Right cardiac atrium (tissue), 5 donors: ENCODE measurements around the gene NPFFR1. TPM values are rescaled to one million over a fixed set of nuclear protein-coding genes. Genes with fewer than 3 reads are reported as not detected.
A peak's percentile ranks its signal among the peaks of the same experiment; 100 is the strongest.

Experiments
- ATAC-seq, 2 donors: fragments of 200-7000 bp; cut with Tn5 transposase; one replicate each; pipeline versions ENCODE4 v1.8.0 to v1.9.1; 2020; ENCODE audit warnings: moderate library complexity in 2 of 2, mild to moderate bottlenecking in 1 of 2
- DNase-seq, 3 donors: peaks; one replicate each; pipeline ENCODE4 v3.0.0-alpha.2; 2020
- H3K27ac ChIP-seq: one replicate; pipeline ENCODE4 v1.5.1; 2013; ENCODE audit warnings: mild to moderate bottlenecking, low read length, control low read depth, moderate library complexity
- H3K27me3 ChIP-seq: one replicate; pipeline ENCODE4 v1.6.1; 2013; ENCODE audit not compliant: control insufficient read depth, insufficient read depth
- H3K4me1 ChIP-seq: one replicate; pipeline ENCODE4 v1.6.1; 2013; ENCODE audit warnings: low read length; ENCODE audit not compliant: control insufficient read depth, insufficient read depth
- H3K4me3 ChIP-seq: one replicate; pipeline ENCODE4 v1.5.1; 2013; ENCODE audit warnings: low read length, control low read depth
- H3K9me3 ChIP-seq: one replicate; pipeline ENCODE4 v1.6.1; 2013; ENCODE audit warnings: low read length; ENCODE audit not compliant: control insufficient read depth
- WGBS: extraction: QIAGEN DNeasy Blood & Tissue Kit; methylation state at CpG from one replicate; pipeline ENCODE4 v1.1.7; 2013; 5-methylcytosine and 5-hydroxymethylcytosine counted together
- intact Hi-C, 4 donors: fragments of 100-400 bp; cut with DNase I; formaldehyde crosslinking; loops; one replicate each; pipeline versions ENCODE4 v1.11.0 to v1.14.0; 2022 to 2023
- polyA plus RNA-seq: library from polyadenylated mRNA; stranded (reverse); fragments of 200-250 nt; gene quantifications from one replicate; pipeline ENCODE4 v1.2.3, GENCODE V29; 2013
- total RNA-seq, 4 donors: library from RNA; stranded (reverse); fragmentation: NEBNext Ultra II Directional; extraction: Animal tissue kit (Norgen Biotek cat#: 25700); gene quantifications; one replicate each; pipeline ENCODE4 v1.2.1, GENCODE V29; 2021
- donor health status: healthy with polysubstance abuse.
- donor health status: DM: no; HTN: yes; CAD: no.
- donor health status: DM: no; HTN: no; CAD: no.
- donor health status: DM: no; HTN: yes; CAD: no; lungs with severe emphysema.
- donor health status: DM: yes; HTN: yes; CAD: no.

Gene NPFFR1
- total and polyA plus RNA-seq, 5 donors: 0.02 to 0.03 TPM; not detected in 3

DNA sequence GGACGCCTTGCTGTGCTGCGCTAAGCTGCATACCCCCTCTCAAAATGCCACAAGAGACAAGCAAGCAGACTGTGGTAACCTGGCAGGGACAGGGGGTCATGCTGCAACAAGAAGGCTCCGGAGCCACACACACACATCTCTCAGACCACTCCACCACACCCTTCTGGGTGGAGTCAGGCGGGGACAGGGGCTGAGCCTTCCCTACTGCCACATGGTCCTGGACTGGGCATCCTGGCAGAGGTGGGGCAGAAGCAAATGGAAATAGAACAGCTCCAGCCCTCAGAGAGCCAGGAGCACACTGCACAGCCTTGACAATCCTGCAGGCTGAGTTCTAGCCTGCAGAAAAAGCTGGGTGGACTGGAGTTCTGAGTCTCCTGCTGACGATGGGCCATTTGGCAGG, 28.4 kb upstream of the NPFFR1 start:
- Histone ChIP-seq H3K27ac (no peak overlapping the region), H3K27me3 (no peaks in the 10 kb centered on the region), H3K4me3 (no peak overlapping the region), H3K9me3 (no peaks in the 10 kb centered on the region), H3K4me1 (no peaks in the 10 kb centered on the region)
- peak in 1 of 2 donors; percentile 18 for ATAC-seq
- DNase-seq: no peak
- intact Hi-C loops: no loop called here
- WGBS: 88% methylated on average over 5 of the region's 5 CpGs

DNA sequence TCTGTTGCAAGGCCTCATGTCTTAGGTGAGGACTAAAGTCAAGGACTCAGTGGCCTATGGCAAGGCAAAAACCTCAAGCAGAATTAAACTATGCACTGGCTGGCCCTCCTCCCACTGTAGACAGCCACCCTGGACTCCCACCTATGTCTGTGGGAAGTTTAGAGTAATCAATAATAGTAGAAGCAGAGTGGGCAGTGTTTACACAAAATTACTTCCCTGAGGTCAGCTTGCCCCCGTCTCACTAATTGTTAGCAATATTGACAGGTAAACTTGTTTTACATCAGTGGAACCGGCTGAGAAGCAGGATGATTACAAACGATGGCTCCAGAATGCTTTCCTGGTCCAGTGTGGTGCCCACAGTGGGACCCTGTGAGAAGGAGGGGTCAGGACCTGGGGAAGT, 27.9 kb upstream of the NPFFR1 start:
- Histone ChIP-seq H3K27me3 (no peaks in the 10 kb centered on the region), H3K27ac (no peak overlapping the region), H3K4me3 (no peak overlapping the region), H3K4me1 (no peaks in the 10 kb centered on the region), H3K9me3 (no peaks in the 10 kb centered on the region)
- WGBS: 90% methylated on average over 3 of the region's 3 CpGs
- no peak for ATAC-seq
- no peak for DNase-seq
- intact Hi-C loops: no loop called here

DNA sequence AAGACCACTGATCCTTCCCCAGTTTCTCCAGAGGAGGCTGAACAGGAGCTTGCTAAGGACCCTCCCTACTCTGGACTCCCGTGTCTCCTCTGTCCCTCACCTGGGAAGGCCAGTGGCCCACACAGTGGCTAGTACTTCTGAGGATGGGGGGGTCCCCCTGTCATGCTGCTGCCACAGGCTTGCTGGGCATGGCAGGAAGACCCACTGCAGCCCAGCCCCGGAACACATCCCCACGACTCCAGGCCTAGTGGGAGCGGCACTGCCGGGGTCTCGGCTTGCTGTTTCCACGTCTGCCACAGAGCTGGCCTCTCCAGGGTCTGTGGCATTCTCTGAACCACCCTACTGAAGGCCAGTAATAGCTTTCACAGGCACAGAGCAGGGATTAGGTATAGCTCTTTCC, 25.9 kb upstream of the NPFFR1 start:
- H3K4me1 ChIP-seq: no peaks in the 10 kb centered on the region

DNA sequence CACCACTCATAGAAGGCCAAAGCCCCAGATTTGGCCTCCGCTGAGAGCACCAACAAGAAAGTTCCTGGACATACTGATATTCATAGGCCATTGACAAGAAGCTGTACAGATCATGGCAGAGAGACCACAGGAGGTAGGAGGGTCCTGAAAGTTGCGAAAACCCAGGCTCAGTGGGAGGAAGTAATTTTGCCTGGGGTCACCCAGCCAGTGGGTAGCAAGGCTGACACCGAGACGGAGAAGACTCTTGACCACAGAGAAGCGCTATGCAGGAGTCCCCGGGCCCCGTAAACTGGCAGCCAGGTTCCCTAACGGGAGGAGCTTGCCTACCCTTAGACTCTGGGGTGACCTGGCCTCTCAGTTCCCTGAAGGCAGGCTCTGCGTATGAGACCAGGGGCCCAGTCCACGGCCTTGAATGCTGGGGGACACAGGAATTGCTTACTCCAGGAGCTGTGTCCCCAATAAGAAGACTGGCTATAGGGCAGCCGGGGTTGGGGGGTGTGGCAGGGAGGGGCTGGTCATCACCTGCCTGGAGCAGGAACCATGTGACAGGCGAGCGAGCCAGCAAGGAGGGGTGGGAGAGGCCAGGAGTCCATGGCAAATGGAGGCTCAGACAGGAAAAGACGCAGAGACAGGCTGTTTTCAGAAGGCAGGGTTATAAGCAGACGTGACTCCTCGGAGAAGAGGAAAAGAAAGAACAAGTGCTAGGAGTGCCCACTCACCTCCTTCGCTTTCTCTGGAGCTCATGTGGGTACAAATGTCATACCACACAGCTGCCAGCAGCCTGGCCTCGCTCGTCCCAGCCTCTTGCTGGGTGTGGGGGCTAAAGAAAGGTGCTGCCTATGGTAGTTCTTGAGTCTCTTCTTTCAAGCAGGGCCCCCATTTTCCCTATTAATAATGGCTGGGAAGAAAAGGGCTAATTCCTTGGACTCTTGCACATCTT, 24.6 kb upstream of the NPFFR1 start:
- Histone ChIP-seq H3K4me3 (no peak overlapping the region), H3K27me3 (no peaks in the 10 kb centered on the region), H3K9me3 (no peaks in the 10 kb centered on the region), H3K27ac (no peak overlapping the region), H3K4me1 (no peaks in the 10 kb centered on the region)
- 93% methylated on average over 19 of the region's 19 CpGs for WGBS
- intact Hi-C loops: no loop called here
- peak in 1 of 3 donors; percentile 50 for DNase-seq
- no peak for ATAC-seq

More for the DNA sequence above, 25.9 kb upstream of the NPFFR1 start:
- Histone ChIP-seq H3K4me3 (no peak overlapping the region), H3K27ac (no peak overlapping the region), H3K27me3 (no peaks in the 10 kb centered on the region), H3K9me3 (no peaks in the 10 kb centered on the region)
- WGBS: 95% methylated on average over 7 of the region's 7 CpGs
- DNase-seq (peak in 1 of 3 donors; percentile 22), ATAC-seq (no peak)
- intact Hi-C loops: no loop called here

DNA sequence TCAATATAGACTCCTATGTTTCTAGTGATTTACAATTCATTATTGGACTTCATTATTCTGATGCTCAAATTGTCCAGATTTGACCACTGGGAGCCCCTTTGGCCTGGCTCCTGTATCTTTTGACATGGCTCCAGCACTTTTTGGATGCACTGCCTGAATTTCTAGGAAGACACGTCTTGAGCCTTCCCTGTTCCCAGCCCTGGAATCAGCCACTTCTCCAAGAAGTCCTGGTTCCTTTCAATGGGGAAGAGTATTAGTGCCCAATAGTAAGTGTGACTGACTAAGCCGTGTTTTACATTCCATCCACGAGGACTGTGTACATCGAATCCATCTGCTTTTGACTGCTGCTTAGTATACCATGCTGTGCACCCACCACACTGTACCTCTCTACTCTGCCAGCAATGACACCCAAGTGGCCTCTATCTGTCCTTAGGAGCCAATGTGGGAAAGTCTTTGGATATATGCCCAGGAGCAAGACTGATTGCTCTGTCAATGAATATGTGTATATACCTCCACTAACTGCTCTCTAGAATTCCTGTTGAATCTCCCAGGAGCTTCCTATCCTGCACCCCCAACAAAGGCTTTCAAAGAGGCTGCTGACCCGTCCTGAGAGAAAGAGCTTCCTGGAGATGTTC, 23.2 kb upstream of the NPFFR1 start:
- 65% methylated on average over 5 of the region's 5 CpGs for WGBS
- Histone ChIP-seq H3K9me3 (no peaks in the 10 kb centered on the region), H3K4me1 (no peaks in the 10 kb centered on the region), H3K27ac (no peak overlapping the region), H3K27me3 (no peaks in the 10 kb centered on the region), H3K4me3 (no peak overlapping the region)
- intact Hi-C loops: no loop called here
- DNase-seq (no peak), ATAC-seq (peak; percentile 15 to 24)

DNA sequence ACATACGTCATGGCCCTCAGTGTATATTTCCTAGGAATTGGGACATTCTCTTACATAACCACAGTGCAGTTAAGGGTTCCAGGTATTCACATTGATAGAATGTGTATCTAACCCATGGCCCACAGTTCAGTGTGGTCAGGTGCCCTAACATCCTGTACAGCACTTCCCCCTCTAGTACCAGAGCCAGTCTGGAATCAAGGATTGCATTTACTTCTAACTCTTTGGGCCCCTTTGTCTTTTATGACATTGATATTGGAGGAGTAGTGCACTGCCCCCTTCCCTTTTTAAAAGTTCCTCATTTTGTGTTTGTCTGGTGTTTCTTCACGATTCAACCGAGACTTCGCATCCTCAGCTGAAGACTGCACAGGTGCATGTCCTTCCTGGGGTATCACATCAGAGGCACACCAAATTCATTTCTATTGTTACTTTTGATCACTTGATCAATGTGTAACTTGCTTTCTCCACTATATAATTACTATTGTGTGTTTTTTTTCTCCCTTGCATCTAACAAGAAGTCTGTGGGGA, 22.4 kb upstream of the NPFFR1 start:
- no peak for DNase-seq
- H3K9me3 ChIP-seq: no peaks in the 10 kb centered on the region
- H3K27ac ChIP-seq: no peak overlapping the region
- H3K27me3 ChIP-seq: no peaks in the 10 kb centered on the region
- WGBS: 90% methylated on average over 4 of the region's 4 CpGs
- ATAC-seq: no peak
- no peaks in the 10 kb centered on the region for H3K4me1 ChIP-seq
- no peak overlapping the region for H3K4me3 ChIP-seq
- intact Hi-C loops: no loop called here

DNA sequence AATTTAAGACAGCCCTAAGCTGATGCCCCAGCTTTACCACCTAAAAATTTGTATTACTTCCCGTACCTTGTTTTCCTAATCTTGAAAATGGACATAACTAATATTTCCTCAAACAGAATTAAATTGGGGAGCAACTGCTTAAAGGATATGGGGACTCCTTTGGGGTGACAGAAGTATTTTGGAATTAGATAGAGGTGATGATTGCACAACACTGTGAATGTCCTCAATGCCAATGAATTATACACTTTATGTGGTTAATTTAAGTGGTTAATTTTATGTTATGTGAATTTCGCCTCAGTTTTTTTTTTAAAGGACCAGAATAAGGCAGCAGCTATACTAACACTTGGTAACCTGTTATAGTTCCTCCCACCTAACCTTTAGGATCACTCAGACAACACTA, 19.9 kb upstream of the NPFFR1 start:
- 89% methylated on average over 2 of the region's 2 CpGs for whole genome bisulfite sequencing
- Histone ChIP-seq H3K27me3 (no peaks in the 10 kb centered on the region), H3K27ac (no peak overlapping the region), H3K9me3 (no peaks in the 10 kb centered on the region), H3K4me1 (no peaks in the 10 kb centered on the region), H3K4me3 (no peak overlapping the region)
- DNase-seq (no peak), ATAC-seq (no peak)
- intact Hi-C loops: no loop called here

DNA sequence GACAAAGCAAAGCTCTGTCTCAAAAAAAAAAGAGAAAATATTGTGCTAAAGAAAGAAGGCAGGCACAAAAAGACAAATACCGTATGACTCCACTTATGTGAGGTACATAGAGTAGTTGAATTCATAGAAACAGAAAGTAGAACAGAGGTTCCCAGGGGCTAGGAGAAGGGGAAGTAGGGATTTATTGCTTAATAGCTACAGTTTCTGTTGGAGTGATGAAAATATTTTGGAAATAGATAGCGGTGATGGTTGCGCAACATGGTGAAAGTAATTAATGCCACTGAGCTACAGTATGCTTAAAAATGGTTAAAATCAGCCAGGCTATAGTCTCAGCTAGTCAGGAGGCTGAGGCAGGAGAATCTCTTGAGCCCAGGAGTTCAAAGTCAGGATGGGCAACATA, 18.5 kb upstream of the NPFFR1 start:
- ATAC-seq (peak; percentile 72 to 88), DNase-seq (no peak)
- intact Hi-C loops: no loop called here
- no peak overlapping the region for H3K27ac ChIP-seq
- no peak overlapping the region for H3K4me3 ChIP-seq
- 53% methylated on average over 3 of the region's 3 CpGs for WGBS
- no peaks in the 10 kb centered on the region for H3K9me3 ChIP-seq
- H3K4me1 ChIP-seq: no peaks in the 10 kb centered on the region
- H3K27me3 ChIP-seq: no peaks in the 10 kb centered on the region

DNA sequence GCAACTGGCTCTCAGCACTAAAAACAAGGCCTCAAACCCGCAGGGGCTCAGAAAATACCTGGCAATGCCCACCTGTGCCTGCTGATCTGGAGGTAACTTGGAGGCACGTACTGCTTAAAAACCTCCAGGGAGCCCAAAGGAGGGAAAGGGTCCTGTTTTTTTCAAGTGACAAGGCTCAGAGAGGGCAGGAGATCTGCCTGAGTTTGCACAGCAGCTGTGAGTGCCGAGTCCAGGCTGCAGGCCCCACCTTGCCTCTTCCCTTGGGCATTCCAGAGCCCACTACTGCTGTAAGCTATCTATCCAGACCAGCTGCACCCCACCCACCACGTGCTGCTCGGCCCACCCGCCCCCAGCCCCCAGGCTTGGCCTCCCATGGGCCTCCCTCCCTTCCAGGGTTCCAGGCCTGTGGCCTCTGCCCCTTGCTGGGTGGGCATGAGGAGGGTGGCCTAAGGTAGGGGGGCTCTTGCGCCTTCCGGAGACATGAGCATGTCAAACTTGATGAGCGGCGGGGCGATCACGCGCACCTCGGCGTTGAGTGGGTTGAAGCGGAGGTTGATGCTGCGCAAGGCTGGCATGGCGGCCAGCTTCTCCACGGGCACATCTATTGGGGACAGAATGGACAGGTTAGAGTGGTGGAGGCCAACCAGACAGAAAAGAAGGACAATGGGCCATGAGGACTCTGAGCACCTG, 17.2 kb upstream of the NPFFR1 start:
- Histone ChIP-seq H3K4me1 (no peaks in the 10 kb centered on the region), H3K27me3 (no peaks in the 10 kb centered on the region), H3K9me3 (no peaks in the 10 kb centered on the region), H3K27ac (no peak overlapping the region), H3K4me3 (no peak overlapping the region)
- DNase-seq (peak in 1 of 3 donors; percentile 51), ATAC-seq (no peak)
- 96% methylated on average over 19 of the region's 19 CpGs for WGBS
- intact Hi-C loops: no loop called here

DNA sequence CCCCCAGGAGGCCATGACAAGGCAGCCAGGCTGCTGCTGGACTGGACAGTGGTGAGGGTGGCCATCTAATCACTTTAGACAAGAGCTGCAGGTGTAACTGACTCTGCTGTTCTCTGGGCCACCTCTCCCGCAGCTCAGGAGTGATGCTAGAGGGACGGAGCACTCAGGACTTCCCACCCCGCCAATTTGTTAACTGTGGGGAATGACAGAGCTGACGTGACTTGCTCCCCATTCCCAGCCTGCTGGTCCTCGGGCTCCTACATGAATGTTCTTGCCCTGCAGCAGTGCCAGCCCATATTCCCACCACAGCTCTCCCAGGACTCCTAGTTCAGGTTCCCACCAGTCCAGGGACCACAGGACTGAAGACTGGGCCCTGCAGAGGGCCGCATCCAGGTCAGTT, 16.7 kb upstream of the NPFFR1 start:
- H3K4me1 ChIP-seq: no peaks in the 10 kb centered on the region
- WGBS: 95% methylated on average over 6 of the region's 6 CpGs
- no peak for ATAC-seq
- DNase-seq: peak in 1 of 3 donors; percentile 19
- no peak overlapping the region for H3K27ac ChIP-seq
- no peak overlapping the region for H3K4me3 ChIP-seq
- H3K9me3 ChIP-seq: no peaks in the 10 kb centered on the region
- intact Hi-C loops: no loop called here
- no peaks in the 10 kb centered on the region for H3K27me3 ChIP-seq

DNA sequence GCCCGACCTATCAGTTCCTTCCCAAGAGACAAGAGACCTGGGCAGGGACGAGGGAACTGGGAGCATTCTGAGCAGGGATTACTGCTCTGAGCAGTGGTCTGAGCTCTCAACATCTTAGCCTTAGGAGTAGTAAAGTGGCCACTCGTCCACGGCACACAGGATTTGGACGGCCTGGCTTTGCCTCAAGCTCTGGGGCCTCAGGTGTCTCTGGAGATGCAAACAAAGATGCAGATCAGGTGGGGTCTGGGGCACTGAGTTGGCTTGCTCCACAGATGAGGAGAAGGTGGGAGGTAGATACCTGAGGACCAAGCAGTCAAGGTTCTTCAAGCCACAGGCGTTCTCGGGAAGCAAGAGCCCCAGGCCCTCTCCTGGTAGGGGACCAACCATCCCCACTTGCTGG, 16.1 kb upstream of the NPFFR1 start:
- WGBS: 95% methylated on average over 7 of the region's 7 CpGs
- no peak overlapping the region for H3K27ac ChIP-seq
- no peaks in the 10 kb centered on the region for H3K27me3 ChIP-seq
- no peaks in the 10 kb centered on the region for H3K9me3 ChIP-seq
- intact Hi-C loops: no loop called here
- DNase-seq (no peak), ATAC-seq (no peak)
- no peaks in the 10 kb centered on the region for H3K4me1 ChIP-seq
- H3K4me3 ChIP-seq: no peak overlapping the region
